Stimulated activated CD8-positive, alpha-beta memory T cell treated with anti-CD3 and anti-CD28 coated beads, Interleukin-12 subunit alpha, Interleukin-12 subunit beta, amount 100 ng/mL, for 1 hour (primary cell): ENCODE results near the gene PUM1.

Experiments used
- DNase-seq: peaks from one replicate; pipeline ENCODE4 v3.0.0-alpha.2; 2020; ENCODE audit warnings: low read depth

PUM1 gene

DNA sequence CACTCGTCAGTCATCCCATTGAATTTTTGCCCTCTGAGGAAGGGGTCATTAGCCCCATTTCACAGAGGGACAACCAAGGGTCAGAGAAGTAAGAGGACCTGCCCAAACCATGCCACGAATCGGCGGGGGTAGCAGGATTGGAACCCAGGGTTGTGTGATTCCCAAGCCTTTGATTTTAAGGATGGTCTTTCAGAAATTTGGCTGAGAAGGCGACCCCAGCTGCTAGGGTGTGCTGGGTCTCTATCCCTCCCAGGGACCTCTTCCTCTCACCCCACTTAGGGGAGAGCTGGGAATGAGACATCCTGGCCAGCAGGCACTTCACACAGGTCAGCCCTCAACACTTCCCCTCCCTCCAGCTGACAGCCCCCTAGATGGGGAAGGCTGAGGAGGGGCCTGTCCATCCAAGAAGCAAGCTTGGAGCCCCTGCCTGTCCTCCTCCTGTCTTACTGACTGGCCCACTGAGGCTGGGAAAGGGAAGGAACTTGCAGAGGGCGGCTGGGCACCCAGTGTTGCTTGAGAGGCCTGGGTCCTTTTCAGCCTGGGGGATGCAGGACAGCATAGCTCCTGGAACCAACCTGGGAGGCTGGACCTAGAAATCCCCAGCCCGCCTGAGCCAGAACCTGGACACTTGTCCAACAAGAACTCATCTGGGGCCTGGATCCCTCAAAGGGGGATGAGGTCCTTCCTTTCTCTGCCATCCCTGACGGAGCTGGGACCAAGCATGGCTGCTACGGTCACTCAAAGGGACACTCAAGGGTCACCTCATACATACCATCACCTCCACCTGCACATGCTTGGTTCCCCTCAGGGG is 158.7 kb downstream of the PUM1 start:
- no peak for DNase-seq

DNA sequence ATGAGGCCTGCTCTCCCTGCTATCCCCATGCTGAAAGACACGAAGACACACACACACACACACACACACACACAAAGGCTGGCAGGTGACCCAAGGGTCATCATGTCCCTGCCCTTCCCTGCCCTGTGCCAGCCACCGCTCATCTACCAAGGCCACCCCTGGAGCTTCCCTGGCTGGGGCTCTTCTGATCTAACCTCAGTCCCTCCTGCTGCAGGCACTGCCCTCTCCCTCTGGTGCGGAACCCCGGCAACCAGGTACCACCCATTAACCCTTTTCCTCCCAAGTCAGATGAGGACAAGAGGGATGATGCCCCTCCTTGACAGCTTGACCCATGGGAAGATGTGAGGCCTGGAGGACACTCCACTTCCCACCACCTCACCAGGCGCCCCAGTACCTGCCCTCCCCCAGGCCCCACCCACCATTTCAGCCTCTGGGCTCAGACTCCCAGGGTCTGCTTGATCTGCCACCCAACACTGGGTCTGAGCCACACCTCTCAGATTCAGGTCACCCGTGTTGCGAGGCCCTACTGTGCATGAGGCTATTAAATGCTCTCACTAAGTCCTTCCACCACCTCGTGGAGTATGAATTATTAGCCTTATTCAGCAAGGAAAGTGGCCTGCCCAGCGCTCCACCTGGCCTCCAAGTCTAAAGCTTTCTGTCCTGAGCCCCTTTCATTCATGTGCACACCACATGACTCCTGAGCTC is 159.4 kb downstream of the PUM1 start:
- DNase-seq = no peak

DNA sequence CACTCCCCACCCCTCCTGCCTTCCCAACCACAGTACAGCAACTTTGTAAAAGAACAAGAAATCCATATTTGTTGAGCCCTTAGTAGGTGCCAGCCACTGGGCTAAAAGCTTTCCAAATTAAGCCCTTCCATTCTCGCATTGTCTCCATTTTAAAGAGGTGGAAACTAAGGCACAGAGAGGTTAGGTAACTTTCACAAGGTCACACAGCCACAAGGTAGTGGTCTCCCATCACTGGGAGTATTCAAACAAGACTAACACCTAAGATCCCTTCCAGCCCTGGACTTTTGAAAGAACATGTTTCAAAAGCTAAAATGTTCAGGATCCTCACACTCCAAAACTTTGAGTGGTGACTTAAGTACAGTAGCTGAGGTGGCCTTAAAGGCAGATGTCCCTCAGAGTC is 160.1 kb downstream of the PUM1 start:
- no peak for DNase-seq

DNA sequence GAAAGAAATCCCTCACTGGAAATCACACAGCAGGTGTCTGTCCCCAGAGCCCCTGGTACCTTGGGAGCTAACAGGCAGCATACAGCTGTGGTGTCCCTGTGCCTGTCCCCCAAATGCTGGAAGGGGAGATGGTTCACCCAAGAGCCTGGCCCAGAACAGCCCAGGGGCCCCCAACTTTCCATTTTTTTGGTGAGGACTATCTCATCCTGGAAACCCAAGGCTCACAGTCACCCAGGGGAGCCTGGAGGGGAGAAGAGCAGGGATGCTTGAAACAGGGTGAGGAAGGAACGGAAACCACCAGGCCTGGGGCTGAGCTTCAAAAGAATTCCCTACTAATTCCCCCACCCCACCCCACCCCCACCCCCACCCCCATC is 160.6 kb downstream of the PUM1 start:
- no peak for DNase-seq

DNA sequence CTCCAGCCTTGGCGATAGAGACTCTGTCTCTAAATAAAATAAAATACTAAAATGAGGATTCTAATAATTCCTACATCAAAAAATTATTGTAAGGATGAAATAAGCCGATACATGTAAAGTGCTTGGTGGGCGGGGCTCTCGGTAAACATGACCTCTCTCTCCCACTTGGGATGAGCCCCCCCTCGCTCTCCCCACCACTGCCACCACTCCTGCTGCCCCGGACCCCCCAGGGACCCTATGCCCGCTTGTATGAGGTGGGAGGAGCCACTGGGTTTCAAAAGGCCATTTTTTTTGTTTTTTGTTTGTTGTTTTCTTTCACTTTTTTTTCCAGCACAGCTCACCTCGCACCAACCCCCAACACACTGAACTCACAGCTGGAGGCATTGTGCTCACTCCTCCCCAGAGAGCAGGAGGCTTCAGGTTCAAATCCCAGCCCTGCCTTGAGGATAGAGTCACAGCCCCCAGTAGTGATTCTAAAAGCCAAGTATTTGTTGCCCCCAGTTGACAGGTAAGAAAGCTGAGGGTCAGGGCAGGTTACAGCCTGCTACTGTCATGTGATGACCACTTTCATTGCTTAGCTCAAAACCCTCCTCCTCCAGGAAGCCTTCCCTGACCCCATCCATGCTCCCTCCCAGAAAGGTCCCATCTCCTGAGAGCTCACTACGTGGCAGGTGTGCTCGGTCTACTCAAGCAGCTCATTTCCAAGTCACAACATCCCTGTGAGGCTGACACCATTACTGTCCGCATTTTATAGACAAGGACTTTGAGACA is 161.1 kb downstream of the PUM1 start:
- no peak for DNase-seq

DNA sequence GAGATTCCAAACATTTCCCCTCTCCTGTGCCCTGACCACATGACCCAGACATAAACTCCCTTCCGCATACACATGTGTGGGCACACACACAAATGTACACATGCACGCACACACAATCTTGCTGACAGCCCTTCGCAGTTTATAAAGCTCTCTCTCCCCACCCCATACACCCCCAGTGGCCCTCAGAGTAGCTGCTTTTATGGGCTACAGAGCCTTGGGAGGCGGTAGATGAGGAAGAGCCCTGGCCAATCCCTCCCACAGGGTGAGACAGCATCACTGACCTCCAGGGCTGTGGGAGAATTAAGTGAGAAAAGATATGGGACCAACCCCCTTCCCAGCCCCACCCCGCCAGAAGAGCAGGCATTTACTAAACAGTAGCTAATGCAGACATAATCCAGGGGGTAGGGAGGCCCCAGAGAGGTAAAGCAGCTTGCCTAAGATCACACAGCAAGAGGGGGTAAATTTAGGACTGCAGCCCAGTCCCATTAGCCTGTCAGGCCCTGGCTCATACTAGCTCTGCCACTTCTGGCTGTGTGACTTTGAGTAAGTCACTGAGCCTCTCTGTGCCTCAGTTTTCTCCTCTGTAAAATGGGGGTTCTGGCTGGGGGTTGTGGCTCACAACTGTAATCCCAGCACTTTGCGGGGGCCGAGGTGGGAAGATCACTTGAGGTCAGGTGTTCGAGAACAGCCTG is 162.0 kb downstream of the PUM1 start:
- no peak for DNase-seq

DNA sequence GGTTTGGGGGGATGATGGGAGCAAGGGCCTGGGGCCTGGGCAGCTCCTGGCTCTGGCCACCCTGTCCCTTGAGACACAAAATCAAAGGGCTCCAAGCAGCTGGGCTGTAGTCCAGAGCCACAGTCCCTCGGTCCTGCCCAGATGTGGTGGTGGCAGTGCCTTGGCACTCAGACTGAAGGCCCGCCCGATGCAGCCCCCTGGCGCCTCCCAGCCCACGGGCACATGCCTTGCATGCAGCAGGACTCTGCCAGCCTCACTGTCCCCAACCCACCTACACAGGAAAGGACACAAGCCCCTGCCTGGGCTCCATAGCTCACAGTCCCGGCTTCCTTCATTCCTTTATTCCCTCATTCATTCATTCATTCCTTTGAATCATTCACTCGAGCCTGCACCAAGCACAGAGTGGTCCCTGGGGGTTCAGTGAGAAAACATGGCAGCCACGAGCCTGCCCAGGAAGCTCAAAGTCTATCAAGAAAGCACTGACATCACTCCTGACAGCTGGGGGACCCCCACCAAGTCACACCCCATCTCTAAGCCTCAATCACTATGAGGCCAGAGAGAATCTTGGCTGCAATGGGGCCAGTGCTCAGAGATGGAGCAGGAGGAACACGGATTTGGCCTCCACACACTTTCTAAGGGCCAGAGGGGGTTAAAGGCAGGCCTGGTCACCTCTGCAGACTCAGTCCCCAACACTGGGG is 162.8 kb downstream of the PUM1 start:
- no peak for DNase-seq

DNA sequence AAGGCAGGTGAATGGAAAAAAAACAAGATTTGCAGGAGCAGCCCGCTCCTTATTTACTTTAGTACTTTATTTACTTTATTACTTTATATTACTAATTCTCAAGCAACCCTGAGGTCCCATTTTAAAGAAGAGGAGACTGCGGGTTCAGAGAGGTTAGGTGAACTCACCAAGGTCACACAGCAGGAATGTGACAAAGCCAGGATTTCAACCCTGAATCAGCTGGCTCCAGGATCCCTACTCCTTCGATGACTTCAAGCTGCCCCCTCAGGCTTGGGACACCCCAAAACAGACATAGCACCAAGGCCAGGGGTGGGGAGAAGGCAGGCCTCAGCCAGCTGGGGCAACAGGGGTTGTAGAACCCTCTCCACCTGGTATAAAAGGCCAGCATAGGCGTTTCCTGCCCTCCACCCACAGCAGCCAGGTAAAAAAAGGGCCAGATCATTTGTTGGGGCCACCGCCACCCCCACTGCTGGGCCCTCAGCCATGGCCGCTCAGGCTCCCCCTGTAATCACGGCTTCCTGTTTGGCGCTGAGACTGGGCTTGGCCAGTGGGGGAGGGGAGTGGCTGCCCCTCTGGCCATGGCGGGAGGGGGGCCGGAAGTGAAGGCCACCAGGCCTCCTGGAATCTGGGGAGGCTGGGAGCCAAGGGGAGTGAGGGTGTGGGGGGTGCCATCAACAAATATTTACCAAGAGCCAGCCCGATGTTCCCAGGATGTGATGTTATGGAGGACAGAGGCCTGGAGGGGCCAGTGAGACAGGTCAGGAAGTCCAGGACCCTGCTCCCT is 163.5 kb downstream of the PUM1 start:
- DNase-seq = no peak

DNA sequence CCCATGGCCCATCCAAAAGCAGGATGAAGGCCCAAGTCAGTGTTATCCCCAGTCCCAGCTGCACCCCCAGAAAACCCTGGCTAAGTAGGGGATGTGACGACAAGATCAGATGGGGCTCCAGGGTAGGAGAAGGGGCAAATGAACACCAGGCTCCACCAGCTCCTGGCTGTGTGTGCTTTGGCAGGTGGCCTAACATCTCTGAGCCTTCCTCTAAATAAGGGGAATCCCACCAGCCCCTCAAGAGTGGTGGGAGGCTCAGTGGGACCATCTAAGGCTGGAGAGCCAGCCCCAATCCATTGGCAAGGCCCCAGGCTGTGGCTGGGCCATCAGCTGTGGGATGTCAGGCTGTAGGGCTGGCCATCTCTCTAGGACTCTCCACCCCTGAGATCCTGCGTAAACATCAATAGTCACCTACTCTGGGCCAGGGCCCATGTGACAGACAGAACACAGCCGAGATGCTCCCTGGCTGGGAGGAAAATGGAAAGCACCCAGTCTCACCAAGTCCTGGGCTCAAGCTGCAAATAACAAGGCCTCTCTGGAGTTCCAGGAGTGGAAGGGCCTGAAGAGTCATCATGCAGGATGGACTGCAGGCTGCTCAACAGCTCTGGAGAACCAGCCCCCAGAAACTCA is 164.5 kb downstream of the PUM1 start:
- no peak for DNase-seq

DNA sequence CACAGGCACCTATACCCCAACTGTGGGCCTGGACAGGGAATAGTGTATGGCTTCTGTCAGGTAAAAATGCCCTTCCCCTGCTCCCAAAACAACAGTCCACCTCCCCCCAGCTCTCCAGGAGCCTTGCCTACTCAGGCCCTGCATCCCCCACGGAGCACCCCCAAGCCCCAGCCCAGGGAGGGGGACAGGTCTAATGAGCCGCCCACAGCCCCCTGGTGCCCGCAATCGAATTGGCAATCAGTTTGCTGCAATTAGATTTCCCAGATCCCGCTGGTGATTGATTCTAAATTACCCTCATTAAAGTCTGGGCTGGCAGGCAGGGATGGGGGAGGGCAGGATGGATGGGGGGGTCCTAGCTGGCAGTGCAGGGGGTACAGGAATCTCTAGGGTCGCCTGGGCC is 165.0 kb downstream of the PUM1 start:
- no peak for DNase-seq

DNA sequence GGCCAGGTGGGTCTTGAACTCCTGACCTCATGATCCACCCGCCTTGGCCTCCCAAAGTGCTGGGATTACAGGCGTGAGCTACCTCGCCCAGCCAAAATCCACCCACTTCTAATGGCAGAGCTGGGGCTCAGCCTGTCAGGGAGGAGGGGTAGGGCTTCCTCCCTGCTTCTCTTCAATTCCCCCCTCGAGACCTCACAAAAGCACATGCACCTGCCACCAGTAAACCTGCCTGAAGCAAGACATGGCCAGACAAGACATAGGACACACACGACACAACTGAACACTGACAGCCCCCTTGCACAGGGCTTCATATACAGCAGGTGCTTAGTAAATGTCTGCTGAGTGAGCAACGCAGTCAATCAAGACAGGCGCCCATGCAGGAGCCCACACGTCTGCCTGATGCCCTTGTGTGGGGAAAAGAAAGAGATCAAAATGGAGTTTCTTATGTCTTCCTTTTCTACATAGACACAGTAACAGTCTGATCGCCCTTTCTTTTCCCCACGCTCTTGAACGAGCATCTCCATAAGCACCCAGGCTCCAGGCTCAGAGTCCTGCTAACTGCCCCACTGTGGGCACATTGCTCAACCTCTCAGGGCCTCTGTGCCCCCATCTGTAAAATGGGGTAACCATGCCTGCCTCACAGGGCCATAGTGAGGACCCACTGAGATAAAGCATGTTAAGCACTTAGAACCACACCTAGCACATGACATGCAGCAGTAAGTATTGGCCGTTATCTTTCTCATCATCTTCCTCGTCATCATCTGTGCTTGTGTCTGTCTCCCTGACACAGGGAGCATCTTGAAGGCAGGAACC is 165.7 kb downstream of the PUM1 start:
- DNase-seq = no peak

DNA sequence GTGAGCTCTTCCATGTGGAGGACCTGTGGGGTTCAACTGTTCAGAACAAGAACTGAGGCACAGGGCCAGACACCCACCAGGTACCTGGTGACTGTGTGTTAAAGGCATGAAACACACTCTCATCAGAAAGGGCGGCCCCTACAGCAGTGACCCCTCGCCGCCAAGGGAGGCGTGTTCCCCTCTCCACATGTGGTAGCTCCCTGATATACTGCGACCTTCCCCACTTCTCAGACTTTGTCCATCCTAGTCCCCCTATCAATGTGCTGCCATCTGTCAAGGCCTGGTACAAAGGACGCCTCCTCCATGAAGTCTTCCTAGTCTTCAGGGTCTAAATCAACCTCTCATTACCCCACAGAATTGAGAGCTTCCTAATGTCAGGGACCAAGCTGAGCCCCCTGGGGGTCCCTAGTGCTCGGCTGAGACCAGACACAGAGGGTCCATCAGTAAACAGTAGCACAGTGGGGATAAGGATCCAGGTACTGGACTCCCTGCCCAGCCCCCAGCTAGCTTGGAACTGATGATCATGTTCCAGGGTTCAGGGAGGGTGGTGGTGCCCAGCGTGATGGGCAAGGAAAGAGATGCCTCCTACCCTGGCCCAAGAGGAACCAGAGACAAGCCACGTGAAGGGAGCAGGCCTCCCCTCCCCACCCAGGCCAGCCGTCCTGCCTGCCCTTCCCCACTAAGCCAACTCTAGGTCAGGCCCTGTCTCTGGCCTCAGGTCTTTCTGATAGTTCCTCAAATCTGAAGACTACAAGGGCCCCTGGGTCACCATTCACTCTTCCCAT is 167.3 kb downstream of the PUM1 start:
- no peak for DNase-seq

DNA sequence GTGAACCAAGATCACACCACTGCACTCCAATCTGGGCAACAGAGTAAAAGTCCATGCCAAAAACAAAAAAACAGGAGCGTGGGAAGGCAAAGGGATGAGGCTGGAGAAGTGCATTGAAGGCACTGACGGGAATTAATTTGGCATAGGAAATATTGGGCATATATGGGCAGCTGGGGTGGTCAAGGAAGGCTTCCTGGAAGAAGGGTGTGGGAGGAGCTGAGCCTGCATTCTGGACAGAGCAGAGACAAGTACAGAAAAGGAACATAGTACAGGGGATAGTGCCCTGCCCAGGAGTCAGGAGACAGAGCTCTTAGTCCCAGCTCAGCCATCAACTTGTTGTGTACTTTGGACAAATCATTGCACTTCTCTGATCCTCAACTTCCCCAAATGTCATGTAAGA is 168.6 kb downstream of the PUM1 start:
- DNase-seq = no peak

DNA sequence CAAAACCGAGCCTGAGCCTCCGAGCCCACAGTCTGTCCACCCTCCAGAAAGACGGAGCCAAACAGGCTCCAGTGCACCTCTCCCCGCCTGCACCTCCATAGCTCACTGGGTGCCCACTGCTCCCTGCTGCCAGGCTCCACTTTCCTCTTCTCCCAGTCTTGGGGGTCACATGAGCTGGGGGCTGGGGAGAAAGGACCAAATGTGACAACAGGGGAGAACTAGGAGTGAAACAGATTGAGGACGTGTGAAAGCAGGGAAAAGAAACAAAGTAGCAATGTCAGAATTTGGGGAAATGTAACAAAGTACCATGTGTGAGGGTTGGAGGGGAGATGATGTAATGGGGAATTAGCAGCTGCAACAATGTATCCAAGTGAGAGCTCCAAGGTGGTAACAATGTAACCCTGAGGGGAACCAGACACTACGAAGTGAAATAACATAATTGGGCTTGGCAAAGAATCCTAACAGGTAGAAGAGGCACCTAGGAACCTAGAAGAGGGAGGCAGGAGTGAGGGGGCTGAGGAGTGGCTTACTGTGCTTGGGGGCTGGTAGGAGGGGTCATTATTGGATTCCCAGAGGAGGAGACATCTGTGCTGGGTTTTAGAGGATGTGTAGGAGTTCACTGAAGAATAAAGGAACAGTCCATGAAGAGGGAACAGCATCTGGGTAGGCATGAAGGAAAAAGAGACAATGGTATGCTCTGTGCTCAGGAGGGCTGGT is 169.4 kb downstream of the PUM1 start:
- no peak for DNase-seq

DNA sequence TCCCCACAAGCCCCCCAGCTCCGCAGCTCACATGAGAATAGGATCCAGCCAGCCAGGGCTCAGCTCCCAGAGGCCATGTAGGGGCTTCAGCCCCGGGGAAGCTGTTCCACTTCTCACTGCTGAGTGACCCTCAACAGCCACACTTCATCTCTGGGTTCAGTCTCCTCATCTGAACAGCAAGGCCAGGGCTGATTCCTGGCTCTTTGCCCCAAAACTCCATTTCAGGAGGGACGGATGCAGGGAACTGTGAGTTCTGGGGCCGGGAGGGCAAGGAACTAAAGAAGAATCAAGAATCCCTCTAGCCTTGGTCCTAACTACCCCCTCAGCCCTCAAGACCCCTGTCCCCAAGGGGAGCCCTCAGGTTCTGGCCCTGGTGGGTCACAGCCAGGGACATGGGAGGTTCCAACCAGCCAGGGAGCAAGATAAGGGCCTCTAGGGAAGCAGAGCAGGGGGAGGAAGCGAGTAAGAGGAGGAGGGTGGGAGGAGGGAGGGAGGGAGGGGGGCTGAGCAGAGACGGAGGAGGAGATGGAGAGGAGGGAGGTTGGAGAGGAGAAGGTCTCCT is 170.1 kb downstream of the PUM1 start:
- no peak for DNase-seq

DNA sequence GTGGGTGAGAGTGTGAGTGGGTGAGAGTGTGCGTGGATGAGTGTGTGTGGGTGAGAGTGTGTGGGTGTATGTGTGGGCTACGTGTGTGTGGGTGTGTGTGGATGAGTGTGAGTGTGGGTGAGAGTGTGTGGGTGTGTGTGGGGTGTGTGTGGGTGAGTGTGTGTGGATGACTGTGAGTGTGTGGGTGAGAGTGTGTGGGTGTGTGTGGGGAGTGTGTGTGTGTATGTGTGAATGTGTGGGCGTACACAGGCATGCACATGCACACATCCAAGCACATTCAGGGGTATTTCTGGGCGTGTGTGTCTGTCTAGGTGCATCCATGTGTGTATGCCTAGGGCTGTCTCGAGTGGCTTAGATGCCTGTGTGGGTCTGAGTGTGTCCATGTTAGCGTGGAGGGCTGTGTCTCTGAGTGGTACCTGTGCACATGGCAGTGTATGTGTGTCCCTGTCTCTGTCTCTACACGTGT is 171.0 kb downstream of the PUM1 start:
- no peak for DNase-seq

DNA sequence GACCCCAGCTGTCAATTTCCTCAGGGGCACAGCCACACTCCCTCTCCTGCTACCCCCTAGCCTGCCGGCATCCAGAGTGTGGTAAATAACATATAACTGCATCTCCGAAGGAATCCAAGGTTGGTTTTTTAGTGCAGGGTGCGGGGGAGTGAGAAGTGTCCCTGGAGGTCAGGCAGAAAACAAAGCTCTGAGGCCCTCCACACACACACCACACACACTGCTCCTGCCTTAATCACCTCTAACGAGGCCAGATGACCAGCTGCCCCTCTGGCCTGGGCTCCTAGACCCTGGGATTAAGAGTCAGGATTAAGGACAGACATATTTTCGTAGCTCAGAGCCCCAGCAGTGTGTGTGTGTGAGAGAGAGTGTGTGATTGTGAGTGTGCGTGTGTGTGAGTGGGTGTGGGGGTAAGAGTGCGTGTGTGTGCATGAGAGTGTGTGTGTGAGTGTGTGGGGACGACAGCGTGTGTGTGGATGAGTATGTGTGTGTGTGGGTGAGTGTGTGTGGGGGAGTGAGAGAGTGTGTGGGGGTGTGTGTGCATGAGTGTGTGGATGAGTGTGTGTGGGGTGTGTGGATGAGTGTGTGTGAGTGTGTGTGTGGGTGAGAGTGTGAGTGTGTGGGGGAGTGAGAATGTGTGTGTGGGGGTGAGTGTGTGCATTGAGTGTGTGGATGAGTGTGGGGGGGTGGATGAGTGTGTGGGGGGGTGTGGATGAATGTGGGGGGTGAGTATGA is 171.6 kb downstream of the PUM1 start:
- DNase-seq = no peak
